ENCODE data around the gene PAK4.
"Not testable (repeated sequence)": the region's sequence is repeated elsewhere in the genome, so short reads cannot be mapped to it uniquely, and the experiment has no call there.

The PAK4 gene

DNA sequence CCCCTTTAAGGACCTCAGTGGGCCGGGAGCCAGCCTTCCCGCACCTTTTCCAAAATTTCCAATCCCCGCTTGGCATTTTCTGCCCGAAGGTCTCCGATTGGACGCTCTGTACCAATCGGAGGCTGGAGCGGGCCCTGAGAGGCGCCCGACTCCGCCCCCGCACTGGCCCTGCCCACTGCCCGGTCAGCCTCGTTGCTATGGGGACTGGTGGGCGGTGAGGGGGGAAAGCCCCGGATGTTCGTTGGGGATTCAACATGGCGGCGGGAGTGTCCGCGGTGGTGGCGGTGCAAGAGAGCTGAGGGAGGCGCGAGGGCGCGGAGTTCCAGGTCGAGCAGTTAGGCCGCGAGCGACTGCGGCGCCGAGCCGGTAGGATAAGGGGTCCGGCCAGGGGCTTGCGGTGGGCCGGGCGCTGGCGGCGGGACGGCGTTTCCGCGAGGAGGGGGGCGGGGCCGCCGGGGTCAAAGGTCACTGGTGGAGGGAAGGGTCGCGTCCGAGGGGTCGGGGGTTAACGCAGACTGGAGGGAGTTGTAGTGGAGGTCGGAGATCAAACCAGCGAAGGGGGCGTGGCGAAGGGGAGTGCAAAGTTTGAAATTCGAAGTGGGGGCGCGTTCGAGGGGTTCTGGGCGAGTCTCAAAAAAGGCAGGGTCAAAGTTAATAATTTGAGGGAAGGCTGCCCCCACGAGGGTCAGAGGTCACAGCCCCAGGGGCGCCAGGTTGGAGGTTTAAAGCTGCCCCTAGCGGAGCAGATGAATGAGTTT is at the start of gene PAK4:
TSS of gene PAK4 (plus strand) at position 233 of the 758 bp plus-strand sequence. CDS start 43,768 bp downstream, outside the sequence.
- peak within 1 kb of the TSS; percentile 63 for H3K27ac ChIP-seq
- peak; percentile 78 for DNase-seq (ENCODE audit: low read depth, low spot score)

DNA sequence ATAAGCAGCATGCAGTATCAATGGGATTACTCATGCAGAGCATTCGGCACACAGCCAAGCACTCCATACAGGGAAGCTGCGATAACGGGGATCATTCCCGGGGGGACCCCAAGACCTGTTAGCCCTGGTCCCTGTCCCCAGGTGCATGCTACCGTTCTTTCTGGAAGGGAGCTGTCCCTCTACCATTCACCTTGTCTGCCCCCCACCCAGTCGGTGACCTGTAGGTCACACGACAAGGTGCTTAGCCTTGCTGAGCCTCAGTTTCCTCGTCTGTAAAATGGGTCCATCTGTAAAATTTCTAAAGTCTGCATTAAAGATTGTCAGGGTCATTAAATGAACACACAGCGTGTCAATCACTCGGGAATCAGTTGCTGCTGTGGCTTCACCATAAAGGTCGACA is 48.3 kb upstream of the PAK4 start:
- DNase-seq (ENCODE audit: low read depth, low spot score): no peak
- H3K27ac ChIP-seq: no peak overlapping the region

DNA sequence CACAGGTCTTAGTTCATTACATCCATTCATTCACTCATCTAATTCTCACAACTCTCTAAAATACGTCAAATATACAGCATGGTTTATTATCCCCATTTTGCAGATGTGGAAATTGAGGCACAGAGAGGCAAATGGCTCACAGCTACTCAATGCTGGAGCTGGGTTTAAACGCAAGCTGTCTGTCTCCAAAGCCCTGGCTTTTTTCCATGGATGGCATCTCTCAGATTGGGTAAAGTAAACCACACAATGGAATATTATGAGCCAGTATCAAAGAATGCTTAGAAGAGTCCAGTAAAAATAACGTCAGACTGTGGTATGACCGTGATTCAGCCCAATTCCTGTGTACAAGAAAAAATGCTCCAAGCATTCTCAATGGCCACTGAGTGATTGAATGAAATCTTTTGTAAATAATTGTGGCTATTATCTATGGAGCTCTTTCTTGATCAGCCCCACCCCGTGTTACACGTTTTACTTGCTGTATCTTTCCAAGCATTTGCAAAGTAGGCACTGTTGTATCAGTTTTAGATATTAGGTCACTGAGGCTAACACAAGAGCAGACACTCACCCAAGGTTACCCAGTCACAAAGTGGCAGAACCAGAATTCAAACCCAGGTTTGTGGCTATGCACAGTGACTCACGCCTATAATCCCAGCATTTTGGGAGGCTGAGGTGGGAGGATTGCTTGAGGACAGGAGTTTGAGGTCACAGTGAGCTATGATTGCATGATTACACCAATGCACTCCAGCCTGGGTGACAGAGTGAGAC is 47.0 kb upstream of the PAK4 start:
- peak; percentile 93 for DNase-seq (ENCODE audit: low read depth, low spot score)
- H3K27ac ChIP-seq: peak overlapping the region; percentile 98

DNA sequence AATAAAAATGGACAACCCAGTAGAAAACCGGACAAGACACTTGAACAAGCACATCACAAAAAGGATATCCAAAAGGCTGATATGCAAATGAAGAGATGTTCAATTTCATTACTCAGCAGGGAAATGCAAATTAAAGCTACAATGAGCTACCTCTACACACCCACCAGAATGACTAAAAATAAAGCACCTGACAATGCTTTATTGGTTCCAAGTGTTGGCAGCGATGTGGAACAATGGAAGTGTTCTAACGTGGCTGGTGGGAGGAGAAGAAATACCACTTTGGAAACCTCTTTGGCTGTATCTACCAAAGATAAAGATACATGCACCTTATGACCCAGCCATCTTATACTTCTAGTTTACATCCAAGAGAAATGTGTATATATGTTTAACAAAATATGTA is 45.2 kb upstream of the PAK4 start:
- peak overlapping the region; percentile 98 for H3K27ac ChIP-seq

DNA sequence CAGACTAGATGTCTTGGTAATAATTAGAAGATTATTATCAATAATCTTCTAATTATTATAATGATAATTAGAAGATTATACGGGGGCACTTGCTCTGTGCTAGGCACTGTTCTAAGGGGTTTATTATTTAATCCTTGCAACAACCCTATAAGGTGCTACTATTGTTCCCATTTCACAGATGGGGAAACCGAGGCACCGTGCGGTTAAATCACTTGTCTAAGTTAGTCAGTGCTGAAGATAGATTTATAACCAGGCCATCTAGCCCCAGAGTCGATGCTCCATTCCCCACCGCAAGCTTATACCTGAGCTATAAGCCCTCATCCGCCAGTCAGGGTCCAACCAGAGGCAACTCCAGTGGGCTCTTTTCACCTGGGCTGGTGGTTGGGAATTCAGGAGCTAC is 43.4 kb upstream of the PAK4 start:
- peak overlapping the region; percentile 72 for H3K27ac ChIP-seq
- DNase-seq (ENCODE audit: low read depth, low spot score): no peak

More for the DNA sequence above, 45.2 kb upstream of the PAK4 start:
- DNase-seq (ENCODE audit: low read depth, low spot score): no peak

DNA sequence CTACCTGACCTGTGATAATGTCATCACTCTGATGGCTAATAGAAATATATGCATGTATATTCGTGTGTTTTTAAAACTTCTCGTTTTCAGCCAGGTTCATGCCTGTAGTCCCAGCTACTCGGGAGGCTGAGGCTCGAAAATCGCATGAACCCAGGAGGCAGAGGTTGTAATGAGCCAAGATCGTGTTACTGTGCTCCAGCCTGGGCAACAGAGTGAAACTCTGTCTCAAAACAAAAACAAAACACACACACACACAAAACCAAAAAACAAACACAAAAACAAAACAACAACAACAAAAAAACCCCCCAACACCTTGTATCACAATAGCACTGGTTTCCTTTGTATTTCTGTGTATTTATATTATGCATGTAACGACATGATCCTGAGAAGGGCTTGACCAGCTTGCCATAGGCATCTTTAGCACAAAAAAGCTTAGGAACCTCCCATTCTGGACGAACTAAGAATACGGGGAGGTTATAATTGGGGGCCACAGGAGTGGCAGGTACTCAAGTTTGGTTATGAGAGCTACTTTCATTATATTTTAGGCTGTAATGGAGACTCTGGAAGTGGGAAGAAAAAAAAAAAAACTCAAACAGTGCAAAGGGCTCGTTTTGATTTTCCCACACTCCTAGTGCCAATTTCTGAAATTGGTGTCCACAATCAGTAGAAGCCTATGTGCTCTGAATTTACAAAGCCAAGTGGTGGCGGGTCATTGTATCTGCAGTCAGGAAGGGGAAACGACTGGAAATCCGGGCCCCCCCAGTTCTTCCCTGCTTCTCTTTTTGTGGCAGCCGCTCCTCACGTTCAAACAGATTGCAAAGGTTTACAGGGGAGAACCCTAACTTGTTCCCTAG is 42.6 kb upstream of the PAK4 start:
- H3K27ac ChIP-seq: peak overlapping the region; percentile 72

DNA sequence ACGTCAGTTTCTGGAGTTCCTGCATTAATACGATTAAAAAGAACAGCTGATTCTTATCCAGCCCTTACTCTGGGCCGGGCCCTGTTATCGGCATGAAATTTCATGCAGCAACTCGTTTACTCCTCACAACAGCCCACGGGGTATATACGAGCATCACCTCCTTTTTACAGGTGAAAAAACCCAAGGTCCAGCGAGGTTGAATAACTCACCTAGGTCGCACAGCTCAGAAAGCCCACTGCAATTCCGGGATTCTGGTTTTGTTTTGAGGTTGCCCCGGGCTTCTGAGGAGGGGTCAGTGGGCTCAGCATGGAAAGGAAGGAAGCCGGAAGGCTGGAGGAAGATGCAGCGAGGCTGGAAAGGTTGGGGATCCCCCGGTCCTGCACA is 42.0 kb upstream of the PAK4 start:
- peak overlapping the region; percentile 72 for H3K27ac ChIP-seq
- DNase-seq (ENCODE audit: low read depth, low spot score): no peak

More for the DNA sequence above, 42.6 kb upstream of the PAK4 start:
- DNase-seq (ENCODE audit: low read depth, low spot score): no peak

DNA sequence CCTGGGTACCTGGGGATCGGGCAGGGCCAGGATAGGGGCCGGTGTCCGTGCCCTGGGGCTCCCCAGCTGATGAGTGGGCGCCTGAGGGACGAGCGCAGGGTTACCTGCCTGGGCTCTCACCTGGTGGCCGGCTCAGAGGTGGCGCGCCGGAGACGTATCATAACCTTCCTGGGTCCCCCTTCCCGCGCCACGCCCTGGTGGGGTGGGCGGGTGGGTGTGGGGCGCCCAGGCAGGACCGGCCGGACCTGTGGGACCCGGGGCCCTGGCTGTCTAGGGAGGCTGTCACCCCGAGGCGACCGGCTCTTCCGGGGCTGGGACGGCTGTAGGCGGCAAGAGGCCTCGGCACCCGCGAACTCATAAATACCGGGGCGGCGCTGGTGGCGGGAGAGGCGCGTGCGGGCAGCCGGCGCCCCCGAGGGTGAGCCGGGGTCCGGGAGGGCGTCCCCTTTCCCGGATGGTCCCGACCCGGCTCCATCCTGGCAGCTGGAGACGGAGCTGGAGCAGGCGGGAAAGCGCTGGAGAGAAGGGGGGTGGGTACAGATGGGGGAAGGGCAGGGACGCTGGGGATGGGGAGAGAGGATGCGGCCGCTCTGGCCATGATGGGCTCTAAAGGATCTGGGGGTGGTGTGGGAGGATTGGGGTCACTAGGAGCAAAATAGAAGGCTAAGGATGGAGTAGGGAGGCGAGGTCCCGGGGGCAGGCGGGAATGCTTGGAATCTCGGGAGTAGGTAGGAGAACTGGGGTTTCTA is 41.4 kb upstream of the PAK4 start, which contains the start of gene ACP7:
TSS of gene ACP7 (plus strand) at position 386 of the 749 bp plus-strand sequence. CDS start 902 bp downstream, outside the sequence.
- no peak for DNase-seq (ENCODE audit: low read depth, low spot score)
- H3K27ac ChIP-seq: peak within 1 kb of the TSS; percentile 72

DNA sequence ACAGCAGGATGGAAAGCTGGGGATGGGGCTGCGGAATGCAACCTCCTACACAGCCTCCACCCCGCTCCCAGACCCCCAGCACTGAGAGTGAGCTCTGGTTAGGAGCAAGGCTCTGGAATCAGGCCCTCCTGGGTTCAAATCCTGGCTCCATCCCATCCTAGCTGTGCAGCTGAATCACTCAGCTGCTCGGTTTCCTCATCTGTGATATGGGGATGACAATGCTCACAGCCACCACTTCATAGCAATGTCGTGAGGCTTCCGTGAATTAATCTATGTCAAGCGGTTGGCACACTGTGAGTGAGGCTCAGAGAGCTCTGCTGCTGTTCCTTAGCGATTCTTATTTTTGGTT is 40.9 kb upstream of the PAK4 start:
- no peak for DNase-seq (ENCODE audit: low read depth, low spot score)
- H3K27ac ChIP-seq: peak overlapping the region; percentile 72

DNA sequence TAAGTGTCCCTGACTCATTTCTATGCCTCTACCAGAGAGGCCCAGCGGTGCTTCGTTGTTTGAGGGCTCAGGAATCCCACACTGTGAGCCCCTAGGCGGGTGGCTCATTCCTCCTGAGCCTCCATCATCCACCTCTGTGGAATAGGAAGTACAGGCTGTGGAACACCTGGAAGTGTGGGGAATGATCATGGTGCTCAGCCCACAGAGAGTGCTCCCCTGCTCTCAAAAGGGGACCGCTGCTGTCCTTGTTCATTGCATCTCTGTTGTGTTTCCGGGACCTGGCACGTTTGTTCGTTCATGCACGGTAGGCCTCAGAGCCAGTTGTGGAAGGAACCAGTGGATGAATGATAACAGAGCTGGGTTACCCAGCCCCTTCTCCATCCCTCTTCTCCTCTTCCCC is 40.2 kb upstream of the PAK4 start:
- H3K27ac ChIP-seq: no peak overlapping the region
- no peak for DNase-seq (ENCODE audit: low read depth, low spot score)

DNA sequence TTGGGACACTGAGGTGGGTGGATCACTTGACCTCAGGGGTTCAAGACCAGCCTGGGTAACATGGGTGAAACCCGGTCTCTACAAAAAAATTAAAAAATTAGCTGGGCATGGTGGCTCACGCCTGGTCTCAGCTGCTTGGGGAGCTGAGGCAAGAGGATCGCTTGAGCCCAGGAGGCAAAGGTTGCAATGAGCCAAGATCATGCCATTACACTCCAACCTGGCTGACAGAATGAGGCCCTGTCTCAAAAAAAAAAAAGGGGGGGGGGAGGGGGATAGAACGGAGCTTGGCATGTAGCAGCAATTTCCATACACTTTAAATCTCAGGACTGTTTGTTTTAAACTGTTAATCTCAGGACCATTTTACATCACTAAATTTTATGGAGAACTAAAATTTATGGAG is 39.2 kb upstream of the PAK4 start:
- DNase-seq (ENCODE audit: low read depth, low spot score): no peak
- no peak overlapping the region for H3K27ac ChIP-seq

DNA sequence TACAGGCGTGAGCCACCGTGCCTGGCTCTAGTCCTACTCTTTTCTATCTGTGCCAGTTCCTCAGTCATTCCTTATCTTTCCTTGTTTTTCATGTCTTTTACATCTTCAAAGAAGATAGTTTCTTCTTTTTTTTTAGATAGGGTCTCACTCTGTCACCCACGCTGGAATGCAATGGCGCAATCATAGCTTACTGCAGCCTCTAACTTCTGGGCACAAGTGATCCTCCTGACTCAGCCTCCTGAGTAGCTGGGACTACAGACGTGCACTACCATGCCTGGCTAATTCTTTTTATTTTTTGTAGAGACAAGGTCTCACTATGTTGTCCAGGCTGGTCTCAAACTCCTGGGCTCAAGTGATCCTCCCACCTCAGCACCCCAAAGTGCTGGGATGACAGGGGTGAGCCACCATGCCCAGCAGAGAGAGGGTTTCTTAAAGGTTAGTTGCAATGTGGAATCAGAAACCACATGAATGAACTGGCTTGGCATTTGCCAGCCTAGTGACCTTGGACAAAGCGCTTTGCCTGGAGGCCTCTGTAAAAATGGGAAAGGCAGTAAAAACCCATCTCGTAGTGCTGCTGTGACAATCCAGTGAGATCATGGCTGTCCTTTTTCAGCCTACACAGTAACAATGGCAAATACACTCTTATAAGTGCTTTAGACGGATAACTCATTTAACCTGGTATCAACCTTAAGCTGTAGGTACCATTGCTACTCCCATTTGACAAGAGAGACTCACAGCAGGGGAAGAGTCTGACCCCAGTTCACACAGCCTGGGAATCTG is 37.5 kb upstream of the PAK4 start:
- H3K27ac ChIP-seq: no peak overlapping the region
- DNase-seq (ENCODE audit: low read depth, low spot score): no peak

DNA sequence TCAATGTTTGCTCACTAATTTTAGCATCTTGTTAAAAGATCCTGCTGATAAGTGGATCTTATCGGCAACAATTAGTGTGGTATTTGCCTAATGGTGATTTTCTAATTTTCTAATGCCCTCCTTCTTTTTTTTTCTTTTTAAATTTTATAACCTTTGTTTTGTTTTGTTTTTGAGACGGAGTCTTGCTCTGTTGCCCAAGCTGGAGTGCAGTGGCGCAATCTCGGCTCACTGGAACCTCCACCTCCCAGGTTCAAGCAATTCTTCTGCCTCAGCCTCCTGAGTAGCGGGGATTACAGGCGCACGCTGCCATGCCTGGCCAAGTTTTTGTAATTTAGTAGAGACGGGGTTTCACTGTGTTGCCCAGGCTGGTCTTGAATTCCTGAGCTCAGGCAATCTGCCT is 35.6 kb upstream of the PAK4 start:
- H3K27ac ChIP-seq; DNase-seq (ENCODE audit: low read depth, low spot score): not testable (repeated sequence)

DNA sequence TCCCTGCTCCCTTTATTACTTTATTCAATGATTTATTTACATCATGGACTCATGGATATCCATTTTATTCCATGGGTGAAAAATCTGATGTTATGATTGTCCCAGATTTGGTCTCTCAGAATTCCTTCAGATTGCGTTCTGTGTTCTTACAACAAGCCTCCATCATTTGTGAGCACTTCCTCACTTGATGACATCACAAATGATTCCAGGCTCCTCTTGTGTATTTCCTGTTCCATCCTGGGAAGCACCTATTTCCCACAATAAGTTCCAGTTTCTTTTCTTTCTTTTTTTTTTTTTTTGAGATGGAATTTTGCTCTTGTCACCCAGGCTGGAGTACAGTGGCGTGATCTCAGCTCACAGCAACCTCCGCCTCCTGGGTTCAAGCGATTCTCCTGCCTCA is 34.7 kb upstream of the PAK4 start:
- no peak overlapping the region for H3K27ac ChIP-seq
- DNase-seq (ENCODE audit: low read depth, low spot score): no peak

DNA sequence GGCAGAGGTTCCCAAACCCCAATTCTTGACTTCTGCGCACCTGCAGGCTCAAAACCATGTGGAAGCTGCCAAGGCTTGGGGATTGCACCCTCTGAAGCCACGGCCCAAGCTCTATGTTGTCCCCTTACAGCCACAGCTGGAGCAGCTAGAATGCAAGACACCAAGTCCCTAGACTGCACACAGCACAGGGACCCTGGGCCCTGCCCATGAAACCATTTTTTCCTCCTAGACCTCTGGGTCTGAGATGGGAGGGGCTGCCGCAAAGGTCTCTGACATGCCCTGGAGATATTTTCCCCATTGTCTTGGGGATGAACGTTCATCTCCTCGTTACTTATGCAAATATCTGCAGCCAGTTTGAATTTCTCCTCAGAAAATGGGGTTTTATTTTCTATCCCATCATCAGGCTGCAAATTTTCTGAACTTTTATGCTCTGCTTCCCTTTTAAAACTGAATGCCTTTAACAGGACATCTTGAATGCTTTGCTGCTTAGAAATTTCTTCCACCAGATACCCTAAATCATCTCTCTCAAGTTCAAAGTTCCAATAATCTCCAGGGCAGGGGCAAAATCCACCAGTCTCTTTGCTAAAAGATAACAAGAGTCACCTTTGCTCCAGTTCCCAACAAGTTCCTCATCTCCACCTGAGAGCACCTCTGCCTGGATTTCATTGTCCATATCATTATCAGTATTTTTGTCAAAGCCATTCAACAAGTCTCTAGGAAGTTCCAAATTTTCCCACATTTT is 29.6 kb upstream of the PAK4 start:
- not testable (repeated sequence) for H3K27ac ChIP-seq; DNase-seq (ENCODE audit: low read depth, low spot score)

DNA sequence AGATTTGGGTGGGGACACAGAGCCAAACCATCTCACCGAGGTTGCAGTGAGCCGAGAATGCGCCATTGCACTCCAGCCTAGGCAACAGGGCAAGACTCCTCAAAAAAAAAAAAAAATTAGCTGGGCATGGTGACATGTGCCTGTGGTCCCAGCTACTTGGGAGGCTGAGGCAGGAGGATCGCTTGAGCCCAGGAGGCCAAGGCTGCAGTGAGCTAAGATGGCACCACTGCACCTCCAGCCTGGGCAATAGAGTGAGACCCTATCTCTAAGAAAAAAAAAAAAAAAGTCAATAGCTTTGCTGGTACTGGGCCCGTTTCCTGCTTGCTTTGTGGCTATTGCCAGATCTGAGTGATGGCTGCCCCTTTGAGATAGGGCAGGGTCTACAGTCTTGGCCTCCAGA is 28.3 kb upstream of the PAK4 start:
- no peak for DNase-seq (ENCODE audit: low read depth, low spot score)
- H3K27ac ChIP-seq: no peak overlapping the region

DNA sequence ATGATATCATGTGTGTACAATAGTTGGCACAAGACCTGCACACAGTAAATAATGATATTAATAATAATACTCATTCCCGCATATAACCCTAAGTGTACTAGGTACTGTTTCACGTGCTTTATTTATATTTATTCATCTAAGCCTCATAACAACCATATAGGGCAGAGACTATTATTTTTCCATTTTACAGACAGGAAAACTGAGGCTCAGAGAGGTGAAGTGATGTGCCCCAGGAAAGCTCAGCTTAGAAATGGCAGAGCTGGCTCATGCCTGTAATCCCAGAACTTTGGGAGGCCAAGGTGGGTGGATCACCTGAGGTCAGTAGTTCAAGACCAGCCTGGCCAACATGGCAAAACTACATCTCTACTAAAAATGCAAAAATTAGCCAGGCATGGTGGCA is 27.9 kb upstream of the PAK4 start:
- H3K27ac ChIP-seq: no peak overlapping the region
- DNase-seq (ENCODE audit: low read depth, low spot score): no peak

All from epithelial cell of prostate (primary cell).